Sciatic nerve (tissue), 2 donors: ENCODE results near the gene ITM2B. TPM values are rescaled to one million over a fixed set of nuclear protein-coding genes. Genes with fewer than 3 reads are reported as not detected.
A peak's percentile ranks its signal among the peaks of the same experiment; 100 is the strongest.
"Not testable (repeated sequence)": the region's sequence is repeated elsewhere in the genome, so short reads cannot be mapped to it uniquely, and the experiment has no call there.

ENCODE experiments used
- ATAC-seq: fragments of 200-7000 bp; cut with Tn5 transposase; one replicate; pipeline ENCODE4 v1.9.1; 2020; ENCODE audit warnings: mild to moderate bottlenecking, moderate library complexity
- DNase-seq: peaks from one replicate; pipeline ENCODE4 v3.0.0-alpha.2; 2020; ENCODE audit warnings: low spot score
- intact Hi-C: fragments of 100-400 bp; cut with DNase I; formaldehyde crosslinking; loops from one replicate; pipeline ENCODE4 v1.14.2; 2022
- total RNA-seq: library from RNA; stranded (reverse); fragmentation: NEBNext Ultra II Directional; extraction: Animal tissue kit (Norgen Biotek cat#: 25700); gene quantifications from one replicate; pipeline ENCODE4 v1.2.1, GENCODE V29; 2021
- donor health status: DM: no; HTN: no; CAD: no.
- donor health status: DM: no; HTN: no; CAD: no.

Gene ITM2B
- total RNA-seq, 1 donor from 2014 or later, result 704 TPM

GRCh38 chr13:48222358-48223301, 10.4 kb upstream of the ITM2B start:
- ATAC-seq (peak; percentile 94), DNase-seq (no peak)
- intact Hi-C loops, result no loop called here

GRCh38 chr13:48224701-48225100, 8.3 kb upstream of the ITM2B start:
- ATAC-seq (no peak), DNase-seq (no peak)
- intact Hi-C loops, result no loop called here

GRCh38 chr13:48230541-48230940, 2.5 kb upstream of the ITM2B start:
- DNase-seq (no peak), ATAC-seq (no peak)
- intact Hi-C loops, result no loop called here

- intact Hi-C loops, result no loop called here
- DNase-seq, result no peak
- ATAC-seq, result peak; percentile 56
Measured at GRCh38 chr13:48231080-48231479, 1.9 kb upstream of the ITM2B start.

- DNase-seq (no peak), ATAC-seq (peak; percentile 26)
- intact Hi-C loops, result no loop called here
Measured at GRCh38 chr13:48231933-48232332, 1.1 kb upstream of the ITM2B start.

- intact Hi-C loops, result no loop called here
- DNase-seq (no peak), ATAC-seq (peak; percentile 49)
Measured at GRCh38 chr13:48232420-48233045, 473 bp upstream of the ITM2B start.

- intact Hi-C loops, result no loop called here
- ATAC-seq (no peak), DNase-seq (no peak)
Measured at GRCh38 chr13:48233889-48234488, 983 bp downstream of the ITM2B start.

GRCh38 chr13:48234566-48235340, 1.7 kb downstream of the ITM2B start:
- intact Hi-C loops, result no loop called here
- no peak for ATAC-seq

GRCh38 chr13:48235341-48236135, 2.5 kb downstream of the ITM2B start:
- peak; percentile 40 for ATAC-seq
- no peak for DNase-seq
- intact Hi-C loops, result no loop called here

More at GRCh38 chr13:48234566-48235340, 1.7 kb downstream of the ITM2B start:
- DNase-seq, result no peak

- DNase-seq, result no peak
- intact Hi-C loops, result no loop called here
- ATAC-seq, result peak; percentile 9
Measured at GRCh38 chr13:48236528-48237353, 3.7 kb downstream of the ITM2B start.

GRCh38 chr13:48239369-48239768, 6.4 kb downstream of the ITM2B start:
- intact Hi-C loops, DNase-seq, ATAC-seq: not testable (repeated sequence)

- ATAC-seq (no peak), DNase-seq (no peak)
- intact Hi-C loops, result no loop called here
Measured at GRCh38 chr13:48241651-48242050, 8.6 kb downstream of the ITM2B start.

- DNase-seq (no peak), ATAC-seq (no peak)
- intact Hi-C loops, result no loop called here
Measured at GRCh38 chr13:48242677-48243076, 9.7 kb downstream of the ITM2B start.

- intact Hi-C loops, result no loop called here
- DNase-seq (no peak), ATAC-seq (no peak)
Measured at GRCh38 chr13:48244159-48244558, 11.2 kb downstream of the ITM2B start.

GRCh38 chr13:48246102-48246501, 13.1 kb downstream of the ITM2B start:
- DNase-seq (no peak), ATAC-seq (no peak)
- intact Hi-C loops, result no loop called here

- intact Hi-C loops, result no loop called here
- DNase-seq, result no peak
- no peak for ATAC-seq
Measured at GRCh38 chr13:48249018-48249417, 16.0 kb downstream of the ITM2B start.

GRCh38 chr13:48251611-48252081, 18.6 kb downstream of the ITM2B start:
- intact Hi-C loops, result no loop called here
- DNase-seq, result no peak
- ATAC-seq, result peak; percentile 69
